ENCODE measurements around the gene DCLK2.

The DCLK2 gene

GRCh38 chr4:150280975-150281374 lies 202.7 kb downstream of the DCLK2 start:
- no peak overlapping the region for H3K4me2 ChIP-seq (ENCODE audit: low read length)
- H3K27ac ChIP-seq (ENCODE audit: low read length), result no peak overlapping the region
- H3K9me3 ChIP-seq (ENCODE audit: insufficient read depth, low read length), result no peaks in the 10 kb centered on the region
- H3K4me3 ChIP-seq (ENCODE audit: low read length), result no peak overlapping the region
- no peak for TF ChIP-seq EZH2phosphoT487 (IDR thresholded peaks at IDR 0.05; ENCODE audit: low read depth)
- TF ChIP-seq, protein P1, sequence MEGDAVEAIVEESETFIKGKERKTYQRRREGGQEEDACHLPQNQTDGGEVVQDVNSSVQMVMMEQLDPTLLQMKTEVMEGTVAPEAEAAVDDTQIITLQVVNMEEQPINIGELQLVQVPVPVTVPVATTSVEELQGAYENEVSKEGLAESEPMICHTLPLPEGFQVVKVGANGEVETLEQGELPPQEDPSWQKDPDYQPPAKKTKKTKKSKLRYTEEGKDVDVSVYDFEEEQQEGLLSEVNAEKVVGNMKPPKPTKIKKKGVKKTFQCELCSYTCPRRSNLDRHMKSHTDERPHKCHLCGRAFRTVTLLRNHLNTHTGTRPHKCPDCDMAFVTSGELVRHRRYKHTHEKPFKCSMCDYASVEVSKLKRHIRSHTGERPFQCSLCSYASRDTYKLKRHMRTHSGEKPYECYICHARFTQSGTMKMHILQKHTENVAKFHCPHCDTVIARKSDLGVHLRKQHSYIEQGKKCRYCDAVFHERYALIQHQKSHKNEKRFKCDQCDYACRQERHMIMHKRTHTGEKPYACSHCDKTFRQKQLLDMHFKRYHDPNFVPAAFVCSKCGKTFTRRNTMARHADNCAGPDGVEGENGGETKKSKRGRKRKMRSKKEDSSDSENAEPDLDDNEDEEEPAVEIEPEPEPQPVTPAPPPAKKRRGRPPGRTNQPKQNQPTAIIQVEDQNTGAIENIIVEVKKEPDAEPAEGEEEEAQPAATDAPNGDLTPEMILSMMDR (IDR thresholded peaks at IDR 0.05; ENCODE audit: low read depth, low read length), result no peak
- no peak overlapping the region for H2AFZ ChIP-seq (ENCODE audit: low read depth, low read length)
- H3K4me1 ChIP-seq (ENCODE audit: low read length), result no peaks in the 10 kb centered on the region
- H3K79me2 ChIP-seq (ENCODE audit: low read length), result no peaks in the 10 kb centered on the region
- no peaks in the 10 kb centered on the region for H4K20me1 ChIP-seq (ENCODE audit: insufficient read depth, low read length)
- H3K27me3 ChIP-seq (ENCODE audit: low read depth, low read length), result no peaks in the 10 kb centered on the region
- H3K36me3 ChIP-seq (replicated peaks; ENCODE audit: low read depth, low read length), result no peaks in the 10 kb centered on the region
- H3K9ac ChIP-seq (ENCODE audit: low read length), result no peak overlapping the region

DNA sequence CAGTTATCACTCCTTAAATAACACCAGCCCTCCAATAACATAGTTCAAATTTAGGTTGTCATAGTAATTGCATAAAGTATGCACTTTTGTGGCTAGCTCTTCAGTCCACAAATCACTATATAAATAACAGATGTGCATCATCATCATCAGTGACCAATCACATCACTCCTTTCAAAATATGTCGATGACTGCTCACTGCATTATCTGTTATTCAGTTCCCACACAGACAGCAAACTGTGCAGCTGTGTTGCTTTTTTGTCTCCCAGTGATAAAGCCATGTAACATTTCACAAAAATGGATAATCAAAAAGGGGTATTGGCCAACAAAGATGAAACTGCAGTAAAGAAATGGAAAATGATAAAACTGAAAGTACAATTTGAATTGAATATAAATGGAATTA lies 205.4 kb downstream of the DCLK2 start:
- Histone ChIP-seq H3K4me2 (ENCODE audit: low read length) (no peak overlapping the region), H3K36me3 (replicated peaks; ENCODE audit: low read depth, low read length) (no peaks in the 10 kb centered on the region), H3K9ac (ENCODE audit: low read length) (no peak overlapping the region), H2AFZ (ENCODE audit: low read depth, low read length) (no peak overlapping the region), H4K20me1 (ENCODE audit: insufficient read depth, low read length) (no peaks in the 10 kb centered on the region), H3K4me1 (ENCODE audit: low read length) (no peaks in the 10 kb centered on the region), H3K27ac (ENCODE audit: low read length) (no peak overlapping the region), H3K9me3 (ENCODE audit: insufficient read depth, low read length) (no peaks in the 10 kb centered on the region), H3K27me3 (ENCODE audit: low read depth, low read length) (no peaks in the 10 kb centered on the region), H3K79me2 (ENCODE audit: low read length) (no peaks in the 10 kb centered on the region), H3K4me3 (ENCODE audit: low read length) (no peak overlapping the region)
- TF ChIP-seq EZH2phosphoT487 (IDR thresholded peaks at IDR 0.05; ENCODE audit: low read depth), result no peak
- TF ChIP-seq, protein P1 (IDR thresholded peaks at IDR 0.05; ENCODE audit: low read depth, low read length), result no peak

DNA sequence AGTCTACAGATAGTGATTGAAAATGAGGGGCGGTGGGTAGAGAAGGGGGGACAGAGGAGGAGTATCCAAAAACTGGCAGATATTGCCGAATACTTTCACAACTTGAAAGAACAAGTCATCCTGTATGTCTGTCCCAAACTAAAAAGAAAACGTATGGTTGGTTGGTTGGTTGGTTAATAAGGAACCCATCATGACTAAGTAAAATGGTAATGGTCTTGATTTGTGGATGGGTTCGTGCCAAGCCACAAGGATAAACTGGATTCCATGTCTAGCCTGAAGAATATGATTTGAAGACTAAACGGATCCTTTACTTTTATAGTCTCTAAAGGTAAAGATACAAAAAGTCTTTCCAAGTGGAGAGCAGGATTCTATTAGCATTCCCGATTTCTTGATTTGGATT lies 208.4 kb downstream of the DCLK2 start:
- no peaks in the 10 kb centered on the region for H3K9me3 ChIP-seq (ENCODE audit: insufficient read depth, low read length)
- H3K9ac ChIP-seq (ENCODE audit: low read length), result no peak overlapping the region
- H2AFZ ChIP-seq (ENCODE audit: low read depth, low read length), result no peak overlapping the region
- H3K27me3 ChIP-seq (ENCODE audit: low read depth, low read length), result no peaks in the 10 kb centered on the region
- H3K36me3 ChIP-seq (replicated peaks; ENCODE audit: low read depth, low read length), result no peaks in the 10 kb centered on the region
- no peak overlapping the region for H3K4me3 ChIP-seq (ENCODE audit: low read length)
- no peaks in the 10 kb centered on the region for H3K79me2 ChIP-seq (ENCODE audit: low read length)
- no peaks in the 10 kb centered on the region for H3K4me1 ChIP-seq (ENCODE audit: low read length)
- no peak overlapping the region for H3K4me2 ChIP-seq (ENCODE audit: low read length)
- H4K20me1 ChIP-seq (ENCODE audit: insufficient read depth, low read length), result no peaks in the 10 kb centered on the region
- TF ChIP-seq, protein P1 (IDR thresholded peaks at IDR 0.05; ENCODE audit: low read depth, low read length), result no peak
- no peak for TF ChIP-seq EZH2phosphoT487 (IDR thresholded peaks at IDR 0.05; ENCODE audit: low read depth)
- no peak overlapping the region for H3K27ac ChIP-seq (ENCODE audit: low read length)

GRCh38 chr4:150289198-150289597 lies 211.0 kb downstream of the DCLK2 start:
- Histone ChIP-seq H3K9me3 (ENCODE audit: insufficient read depth, low read length) (no peaks in the 10 kb centered on the region), H3K27me3 (ENCODE audit: low read depth, low read length) (no peaks in the 10 kb centered on the region), H3K4me2 (ENCODE audit: low read length) (no peak overlapping the region), H4K20me1 (ENCODE audit: insufficient read depth, low read length) (no peaks in the 10 kb centered on the region), H3K79me2 (ENCODE audit: low read length) (no peaks in the 10 kb centered on the region), H3K9ac (ENCODE audit: low read length) (no peak overlapping the region), H3K4me3 (ENCODE audit: low read length) (no peak overlapping the region), H3K27ac (ENCODE audit: low read length) (no peak overlapping the region), H2AFZ (ENCODE audit: low read depth, low read length) (no peak overlapping the region), H3K36me3 (replicated peaks; ENCODE audit: low read depth, low read length) (no peaks in the 10 kb centered on the region), H3K4me1 (ENCODE audit: low read length) (no peaks in the 10 kb centered on the region)
- TF ChIP-seq, protein P1 (IDR thresholded peaks at IDR 0.05; ENCODE audit: low read depth, low read length), result no peak
- TF ChIP-seq EZH2phosphoT487 (IDR thresholded peaks at IDR 0.05; ENCODE audit: low read depth), result no peak

All from OCI-LY3 (cell line).